HUES64 (cell line): ENCODE data around the gene PABPN1.

ENCODE experiments used
- H3K27ac ChIP-seq: 2 replicates; pipeline ENCODE4 v1.7.0; 2013; ENCODE audit warnings: low read depth, low read length, inconsistent platforms
- H3K27me3 ChIP-seq: 2 replicates; pipeline ENCODE4 v1.6.1; 2013; ENCODE audit warnings: mild to moderate bottlenecking, low read length; ENCODE audit not compliant: insufficient read depth
- H3K36me3 ChIP-seq: 2 replicates; pipeline ENCODE4 v1.6.1; 2013; ENCODE audit warnings: mild to moderate bottlenecking, low read length; ENCODE audit not compliant: insufficient read depth
- H3K4me1 ChIP-seq: 2 replicates; pipeline ENCODE4 v1.6.1; 2013; ENCODE audit warnings: mild to moderate bottlenecking, low read length, moderate library complexity; ENCODE audit not compliant: insufficient read depth
- H3K4me3 ChIP-seq: 2 replicates; pipeline ENCODE4 v1.5.1; 2013; ENCODE audit warnings: mild to moderate bottlenecking, low read length, moderate library complexity
- H3K9ac ChIP-seq: 2 replicates; pipeline ENCODE4 v1.6.1; 2013; ENCODE audit warnings: mild to moderate bottlenecking, low read depth, low read length
- H3K9me3 ChIP-seq: 2 replicates; pipeline ENCODE4 v1.6.1; 2013; ENCODE audit warnings: low read depth, low read length; ENCODE audit not compliant: insufficient read depth
- WGBS: fragments of 150-250, 120-280 bp; methylation state at CpG from one replicate; pipeline ENCODE4 v1.1.7; 2013; ENCODE audit warnings: missing lambda C conversion rate; 5-methylcytosine and 5-hydroxymethylcytosine counted together

PABPN1 gene

GRCh38 chr14:23294734-23295561 is 26.3 kb upstream of the PABPN1 start:
- no peak overlapping the region for H3K27ac ChIP-seq
- no peak overlapping the region for H3K9ac ChIP-seq
- H3K27me3 ChIP-seq, result peaks cover 98% of the 10 kb centered on the region
- H3K9me3 ChIP-seq, result no peaks in the 10 kb centered on the region
- WGBS, result 33% methylated on average over 24 of the region's 24 CpGs
- H3K4me3 ChIP-seq, result no peak overlapping the region
- no peaks in the 10 kb centered on the region; the same call in 1 of the 2 replicates for H3K4me1 ChIP-seq
- H3K36me3 ChIP-seq, result no peaks in the 10 kb centered on the region

DNA sequence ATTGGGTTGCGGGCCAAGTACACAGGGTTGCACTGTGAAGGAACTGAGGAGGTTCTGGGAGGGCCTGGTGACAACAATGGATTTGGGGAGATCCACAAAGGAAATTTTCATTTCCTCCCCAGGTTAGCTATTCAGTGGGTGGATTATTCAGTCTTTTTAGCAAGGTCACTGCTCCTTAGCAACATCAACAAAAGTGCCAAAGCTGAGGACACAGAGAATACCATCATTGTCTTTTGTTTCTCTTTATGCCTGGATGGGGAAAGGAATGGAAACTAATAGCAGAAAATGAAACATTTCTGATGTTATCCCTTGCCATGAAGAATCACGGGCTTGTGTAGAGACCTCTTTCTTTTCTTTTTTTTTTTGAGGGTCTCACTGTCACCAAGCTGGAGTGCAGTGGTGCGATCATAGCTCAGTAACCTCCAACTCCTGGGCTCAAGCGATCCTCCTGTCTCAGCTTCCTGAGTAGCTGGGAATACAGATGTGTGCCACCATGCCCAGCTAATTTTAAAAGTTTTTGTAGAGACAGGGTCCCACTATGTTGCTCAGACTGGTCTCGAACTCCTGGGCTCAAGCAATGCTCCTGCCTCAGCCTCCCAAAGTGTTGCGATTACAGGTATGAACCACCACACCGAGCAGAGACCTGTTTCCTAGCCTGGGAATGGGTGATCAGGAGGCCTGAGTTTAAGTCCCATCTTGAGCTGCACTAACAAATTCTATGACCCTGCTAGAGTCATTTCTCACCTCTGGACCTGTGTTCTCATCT is 25.1 kb upstream of the PABPN1 start:
- peaks cover 96% of the 10 kb centered on the region for H3K27me3 ChIP-seq
- H3K4me1 ChIP-seq, result peaks cover 5% of the 10 kb centered on the region; the same call in 1 of the 2 replicates
- 90% methylated on average over 7 of the region's 7 CpGs for WGBS
- no peak overlapping the region for H3K9ac ChIP-seq
- H3K27ac ChIP-seq, result no peak overlapping the region
- H3K36me3 ChIP-seq, result no peaks in the 10 kb centered on the region
- H3K9me3 ChIP-seq, result no peaks in the 10 kb centered on the region
- H3K4me3 ChIP-seq, result no peak overlapping the region

GRCh38 chr14:23297096-23297495 is 24.2 kb upstream of the PABPN1 start:
- H3K9me3 ChIP-seq, result no peaks in the 10 kb centered on the region
- WGBS, result 84% methylated on average over 7 of the region's 7 CpGs
- H3K4me3 ChIP-seq, result no peak overlapping the region
- no peaks in the 10 kb centered on the region for H3K36me3 ChIP-seq
- H3K27ac ChIP-seq, result no peak overlapping the region
- peaks cover 5% of the 10 kb centered on the region; the same call in 1 of the 2 replicates for H3K4me1 ChIP-seq
- H3K27me3 ChIP-seq, result peaks cover 87% of the 10 kb centered on the region
- H3K9ac ChIP-seq, result no peak overlapping the region

DNA sequence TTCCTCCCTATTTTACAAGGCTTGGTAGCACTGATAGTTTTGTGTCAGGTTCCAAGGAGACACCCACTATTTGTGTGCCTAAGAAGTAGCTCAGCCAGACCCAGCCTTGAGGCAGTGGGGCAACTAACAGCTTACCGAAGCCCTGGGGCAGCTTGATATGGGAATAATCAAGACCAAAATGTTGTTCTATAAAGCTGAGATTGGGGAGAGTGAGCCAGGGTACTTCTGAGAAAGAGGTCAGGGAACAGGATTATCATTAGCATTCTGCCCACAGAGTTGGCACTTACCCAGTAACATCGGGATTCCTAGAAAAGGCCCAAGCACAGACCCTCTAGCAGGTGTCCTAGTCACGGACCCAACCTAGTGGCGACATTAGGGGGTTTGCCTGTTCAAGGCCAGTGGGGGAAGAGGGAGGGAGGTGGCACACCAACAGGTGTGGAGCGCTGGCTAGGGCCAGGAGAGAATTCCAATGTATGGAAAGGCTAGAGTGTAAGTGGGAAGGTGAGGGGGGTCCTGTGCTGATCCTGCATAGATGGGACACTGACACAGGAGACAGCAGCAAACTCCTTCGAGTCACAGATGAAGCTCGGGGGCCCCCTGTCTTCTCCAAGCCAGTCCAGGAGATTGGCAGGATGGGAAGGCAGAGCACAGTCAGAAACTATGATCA is 23.5 kb upstream of the PABPN1 start:
- Histone ChIP-seq H3K36me3 (no peaks in the 10 kb centered on the region), H3K4me1 (peaks cover 5% of the 10 kb centered on the region; the same call in 1 of the 2 replicates), H3K4me3 (no peak overlapping the region), H3K9me3 (no peaks in the 10 kb centered on the region), H3K27me3 (peaks cover 80% of the 10 kb centered on the region), H3K9ac (no peak overlapping the region), H3K27ac (no peak overlapping the region)
- 89% methylated on average over 7 of the region's 7 CpGs for WGBS

DNA sequence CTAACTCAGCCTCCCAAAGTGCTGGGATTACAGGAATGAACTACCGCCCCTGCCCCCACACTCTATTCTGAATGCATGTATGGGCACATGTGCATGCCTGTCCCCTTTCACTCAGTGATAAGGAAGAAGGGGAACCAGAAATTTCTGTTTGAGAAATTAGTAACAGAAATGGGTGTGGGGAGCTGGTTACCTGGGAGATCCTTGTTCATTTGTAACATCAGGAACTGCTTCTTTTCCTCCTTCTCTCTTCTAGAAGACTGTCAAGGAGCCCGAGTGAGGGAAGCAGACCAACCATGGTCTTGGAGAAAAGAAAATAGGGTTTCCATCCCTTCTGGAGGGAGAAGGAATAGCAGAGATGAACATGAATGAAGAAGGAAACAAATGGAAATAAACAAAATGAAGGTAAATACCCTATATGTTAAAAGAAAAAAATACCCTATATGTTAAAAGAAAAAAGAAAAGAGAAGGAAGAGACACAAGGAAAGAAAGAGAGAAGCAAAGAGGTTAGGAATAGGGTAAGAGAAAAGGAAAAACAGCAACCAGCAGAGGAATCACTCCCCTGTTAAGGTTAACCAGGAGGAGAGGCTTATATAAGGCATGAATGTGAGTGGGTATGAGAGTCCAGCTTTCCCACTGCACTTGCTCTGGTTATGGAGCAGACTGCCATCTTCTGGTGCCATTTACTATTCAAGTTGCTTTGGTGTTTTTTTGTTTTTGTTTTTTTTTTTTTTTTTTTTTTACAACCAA is 21.9 kb upstream of the PABPN1 start:
- H3K27ac ChIP-seq, result no peak overlapping the region
- H3K4me3 ChIP-seq, result no peak overlapping the region
- H3K9me3 ChIP-seq, result no peaks in the 10 kb centered on the region
- H3K27me3 ChIP-seq, result peaks cover 79% of the 10 kb centered on the region
- H3K36me3 ChIP-seq, result no peaks in the 10 kb centered on the region
- H3K9ac ChIP-seq, result no peak overlapping the region
- WGBS, result 100% methylated on average over 2 of the region's 2 CpGs
- H3K4me1 ChIP-seq, result peaks cover 5% of the 10 kb centered on the region; the same call in 1 of the 2 replicates

GRCh38 chr14:23299986-23300686 is 21.1 kb upstream of the PABPN1 start:
- H3K9ac ChIP-seq, result peak overlapping the region; percentile 67; the same call in 1 of the 2 replicates
- WGBS, result 89% methylated on average over 10 of the region's 10 CpGs
- peak overlapping the region; percentile 90 for H3K4me3 ChIP-seq
- H3K27me3 ChIP-seq, result peaks cover 77% of the 10 kb centered on the region
- H3K4me1 ChIP-seq, result peaks cover 5% of the 10 kb centered on the region; the same call in 1 of the 2 replicates
- no peak overlapping the region for H3K27ac ChIP-seq
- H3K9me3 ChIP-seq, result no peaks in the 10 kb centered on the region
- H3K36me3 ChIP-seq, result no peaks in the 10 kb centered on the region

DNA sequence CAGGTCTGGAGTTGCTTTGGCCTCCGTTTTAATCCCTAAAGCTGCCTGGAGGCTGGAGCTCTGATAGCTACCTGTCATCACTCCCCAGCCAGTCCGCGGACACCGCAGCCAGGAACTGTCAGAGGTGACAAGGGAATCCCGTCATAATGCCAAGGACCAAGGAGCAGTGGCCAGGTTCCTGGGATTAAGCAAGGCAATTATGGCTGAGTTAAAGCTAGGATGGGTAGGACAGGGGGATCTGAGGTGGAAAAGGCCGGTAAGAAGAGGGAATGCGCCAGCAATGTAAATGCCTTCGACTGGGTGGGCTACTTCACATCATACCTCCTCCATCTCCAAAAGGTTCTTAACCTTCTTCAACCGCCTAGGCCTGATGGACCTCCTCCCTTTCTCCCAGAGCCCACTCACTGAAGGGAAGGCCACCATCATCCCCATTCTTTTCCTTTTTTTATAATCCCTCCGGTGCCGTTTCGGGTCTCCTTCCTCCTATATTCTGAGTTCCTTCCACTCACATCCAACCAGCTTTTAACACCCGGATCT is 20.5 kb upstream of the PABPN1 start:
- H3K9me3 ChIP-seq, result no peaks in the 10 kb centered on the region
- H3K9ac ChIP-seq, result peak overlapping the region; percentile 67; the same call in 1 of the 2 replicates
- H3K4me3 ChIP-seq, result peak overlapping the region; percentile 90
- H3K36me3 ChIP-seq, result no peaks in the 10 kb centered on the region
- H3K27ac ChIP-seq, result no peak overlapping the region
- peaks cover 71% of the 10 kb centered on the region for H3K27me3 ChIP-seq
- peaks cover 7% of the 10 kb centered on the region; the same call in 1 of the 2 replicates for H3K4me1 ChIP-seq
- 11% methylated on average over 13 of the region's 13 CpGs for whole genome bisulfite sequencing

- peaks cover 65% of the 10 kb centered on the region for H3K27me3 ChIP-seq
- WGBS, result under 1% methylated on average over 87 of the region's 87 CpGs
- H3K4me3 ChIP-seq, result peak overlapping the region; percentile 90
- H3K36me3 ChIP-seq, result no peaks in the 10 kb centered on the region
- H3K9me3 ChIP-seq, result no peaks in the 10 kb centered on the region
- peak overlapping the region; percentile 96 for H3K27ac ChIP-seq
- H3K9ac ChIP-seq, result peak overlapping the region; percentile 87
- peaks cover 11% of the 10 kb centered on the region; the same call in 1 of the 2 replicates for H3K4me1 ChIP-seq
These were observed 19.8 kb upstream of the PABPN1 start for GRCh38 chr14:23301288-23301968.

GRCh38 chr14:23301969-23302289 is 19.3 kb upstream of the PABPN1 start:
- Histone ChIP-seq H3K4me3 (peak overlapping the region; percentile 90), H3K9me3 (no peaks in the 10 kb centered on the region), H3K27me3 (peaks cover 60% of the 10 kb centered on the region), H3K36me3 (no peaks in the 10 kb centered on the region), H3K4me1 (peaks cover 11% of the 10 kb centered on the region; the same call in 1 of the 2 replicates), H3K27ac (peak overlapping the region; percentile 86), H3K9ac (peak overlapping the region; percentile 72)
- under 1% methylated on average over 25 of the region's 25 CpGs for WGBS
